ENCODE results near the gene FBP1. TPM values are rescaled to one million over a fixed set of nuclear protein-coding genes. Genes with fewer than 3 reads are reported as not detected.

The FBP1 gene
- total RNA-seq: 0.44 TPM in 1 of 2 replicates, not detected in the other

- DNase-seq (ENCODE audit: low read depth in 2 of 2): peak in 1 of 2 donors; percentile 13
These were observed at the start of gene FBP1 for GRCh38 chr9:94639061-94639998. FBP1 (minus strand) TSS chr9:94639518; CDS start chr9:94639310, 208 bp downstream.

- DNase-seq (ENCODE audit: low read depth in 2 of 2): no peak
These were observed 48.1 kb upstream of the FBP1 start for GRCh38 chr9:94687451-94687850.

GRCh38 chr9:94685359-94685758 lies 46.0 kb upstream of the FBP1 start:
- DNase-seq (ENCODE audit: low read depth in 2 of 2): no peak

DNA sequence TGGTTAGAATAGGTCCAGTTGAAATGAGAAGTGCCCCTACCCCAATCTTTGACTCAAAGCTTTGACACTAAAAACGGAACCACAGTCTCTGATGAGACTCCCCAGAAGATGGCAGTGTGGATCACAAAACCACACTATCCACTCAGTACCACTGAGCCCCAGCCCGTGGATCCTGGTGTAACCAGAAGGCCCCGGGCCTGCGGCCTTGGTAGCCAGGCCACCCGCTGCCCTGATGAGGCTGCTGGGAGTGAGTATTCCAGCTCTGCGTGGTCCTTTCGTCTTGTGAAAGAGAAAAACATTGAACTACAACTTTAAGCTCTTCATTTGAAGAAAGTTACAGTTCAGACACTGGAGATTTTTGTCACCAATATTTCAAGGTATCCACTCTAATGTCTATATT lies 42.2 kb upstream of the FBP1 start:
- DNase-seq (ENCODE audit: low read depth in 2 of 2): peak; percentile 74 to 84

GRCh38 chr9:94680621-94681020 lies 41.3 kb upstream of the FBP1 start:
- DNase-seq (ENCODE audit: low read depth in 2 of 2): no peak

DNA sequence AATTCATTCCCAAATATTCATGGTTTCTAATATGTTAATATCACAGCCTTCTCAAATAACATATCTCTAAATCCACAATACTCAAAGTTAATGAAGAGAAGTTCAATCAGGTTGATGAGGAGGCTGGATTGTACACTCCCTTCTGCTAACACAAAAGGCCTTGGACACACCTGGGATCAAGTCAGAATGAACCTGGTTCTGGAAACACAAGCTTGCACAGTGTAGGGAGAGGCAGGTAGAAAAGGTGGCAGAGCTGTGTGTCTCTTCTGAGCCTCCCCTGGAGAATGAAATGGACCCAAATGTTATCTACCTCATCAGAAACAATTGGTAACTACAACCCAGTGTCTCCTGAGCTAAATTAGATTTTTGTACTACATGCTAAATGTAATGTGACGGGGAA lies 40.7 kb upstream of the FBP1 start:
- no peak for DNase-seq (ENCODE audit: low read depth in 2 of 2)

- DNase-seq (ENCODE audit: low read depth in 2 of 2): no peak
These were observed 40.3 kb upstream of the FBP1 start for GRCh38 chr9:94679587-94679986.

DNA sequence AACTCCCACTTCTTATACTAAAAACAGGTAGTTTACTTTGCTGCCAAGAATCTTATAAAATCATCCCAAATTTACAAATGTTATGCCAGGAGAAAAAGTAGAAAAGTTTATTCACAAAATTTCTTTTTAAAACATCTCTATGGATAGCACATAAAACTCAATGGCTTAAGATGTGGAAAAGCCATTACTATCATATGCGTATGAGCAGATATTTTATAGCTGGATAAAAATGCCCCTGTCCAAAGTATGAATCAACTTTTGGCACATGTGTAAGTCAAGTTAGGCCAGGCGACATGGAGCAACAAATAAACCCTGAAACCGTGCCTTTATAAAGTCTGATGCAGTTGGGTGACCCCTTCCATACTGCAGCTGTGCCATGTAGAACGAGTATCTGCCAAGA lies 38.6 kb upstream of the FBP1 start:
- no peak for DNase-seq (ENCODE audit: low read depth in 2 of 2)

DNA sequence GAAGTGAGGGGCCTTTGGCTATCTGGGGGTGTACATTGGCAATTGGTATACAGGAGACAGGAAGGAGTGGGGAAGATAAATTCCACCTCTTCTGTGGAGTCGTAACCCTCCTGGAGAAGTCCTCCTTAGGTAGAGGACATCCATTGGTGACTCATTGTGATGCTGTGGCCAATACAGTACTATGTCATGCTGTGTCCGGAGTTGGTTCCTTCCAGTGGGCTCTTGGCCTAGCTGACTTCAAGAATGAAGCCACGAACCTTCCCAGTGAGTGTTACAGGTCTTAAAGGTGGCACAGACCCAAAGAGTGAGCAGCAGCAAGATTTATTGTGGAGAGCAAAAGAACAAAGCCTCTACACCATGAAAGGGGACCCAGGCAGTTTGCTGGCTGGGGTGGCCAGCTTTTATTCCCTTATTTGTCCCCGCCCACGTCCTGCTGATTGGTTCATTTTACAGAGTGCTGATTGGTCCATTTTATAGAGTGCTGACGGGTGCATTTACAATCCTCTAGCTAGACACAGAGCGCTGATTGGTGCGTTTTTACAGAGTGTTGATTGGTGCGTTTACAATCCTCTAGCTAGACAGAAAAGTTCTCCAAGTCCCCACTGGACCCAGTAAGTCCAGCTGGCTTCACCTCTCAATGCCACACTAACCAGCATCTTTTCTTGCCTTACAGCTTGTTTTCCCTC lies 37.3 kb upstream of the FBP1 start:
- no peak for DNase-seq (ENCODE audit: low read depth in 2 of 2)

- peak in 1 of 2 donors; percentile 8 for DNase-seq (ENCODE audit: low read depth in 2 of 2)
These were observed 35.9 kb upstream of the FBP1 start for GRCh38 chr9:94675008-94675881.

DNA sequence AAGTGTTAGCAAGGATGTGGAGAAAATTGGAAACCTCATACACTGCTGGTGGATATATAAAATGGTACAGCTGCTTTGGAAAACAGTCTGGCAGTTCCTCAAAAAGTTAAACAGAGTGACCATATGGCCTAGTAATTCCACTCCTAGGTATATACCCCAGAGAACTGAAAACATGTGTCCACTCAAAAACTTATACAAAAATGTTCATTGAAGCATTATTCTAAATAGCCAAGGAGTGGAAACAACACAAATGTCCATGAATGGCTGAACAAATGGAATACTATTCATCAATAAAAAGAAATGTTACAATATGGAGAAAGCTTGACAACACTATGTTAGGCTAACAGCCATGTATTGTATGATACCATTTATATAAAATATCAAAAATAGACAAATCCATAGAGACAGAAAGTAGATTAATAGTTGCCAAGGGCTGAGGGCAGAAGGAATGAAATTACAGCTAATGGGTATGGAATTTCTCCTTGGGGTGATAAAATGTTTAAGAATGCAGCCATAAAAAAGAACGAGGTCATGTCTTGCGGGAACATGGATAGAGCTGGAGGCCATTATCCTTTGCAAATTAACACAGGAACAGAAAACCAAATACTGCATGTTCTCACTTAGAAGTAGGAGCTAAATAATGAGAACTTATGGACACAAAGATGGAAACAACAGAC lies 33.6 kb upstream of the FBP1 start:
- DNase-seq (ENCODE audit: low read depth in 2 of 2): peak in 1 of 2 donors; percentile 29

GRCh38 chr9:94668928-94669729 lies 29.8 kb upstream of the FBP1 start:
- peak; percentile 60 to 69 for DNase-seq (ENCODE audit: low read depth in 2 of 2)

DNA sequence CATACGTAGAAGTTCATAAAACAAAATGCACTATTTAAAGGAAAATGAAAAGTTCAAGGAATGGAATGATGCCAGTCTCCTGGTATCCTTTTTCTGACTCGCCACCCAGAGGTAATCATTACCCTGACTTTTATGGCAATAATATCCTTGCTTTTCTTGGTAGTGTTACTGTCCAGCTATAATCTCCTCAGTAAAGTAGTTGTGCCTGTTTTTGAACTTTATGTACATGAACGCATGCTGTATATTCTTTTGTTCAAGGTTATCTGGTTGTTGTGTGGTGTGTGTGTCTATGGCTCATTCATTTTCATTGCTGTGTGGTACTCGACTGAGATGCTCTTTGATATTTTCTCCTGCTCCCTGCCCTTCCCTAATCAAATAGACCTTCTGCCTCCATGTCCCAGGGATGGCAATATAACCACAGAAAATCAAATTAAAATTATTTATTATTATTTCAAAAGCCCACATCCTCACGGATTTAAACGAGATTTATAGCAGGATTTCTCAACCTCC lies 29.2 kb upstream of the FBP1 start:
- DNase-seq (ENCODE audit: low read depth in 2 of 2): no peak

DNA sequence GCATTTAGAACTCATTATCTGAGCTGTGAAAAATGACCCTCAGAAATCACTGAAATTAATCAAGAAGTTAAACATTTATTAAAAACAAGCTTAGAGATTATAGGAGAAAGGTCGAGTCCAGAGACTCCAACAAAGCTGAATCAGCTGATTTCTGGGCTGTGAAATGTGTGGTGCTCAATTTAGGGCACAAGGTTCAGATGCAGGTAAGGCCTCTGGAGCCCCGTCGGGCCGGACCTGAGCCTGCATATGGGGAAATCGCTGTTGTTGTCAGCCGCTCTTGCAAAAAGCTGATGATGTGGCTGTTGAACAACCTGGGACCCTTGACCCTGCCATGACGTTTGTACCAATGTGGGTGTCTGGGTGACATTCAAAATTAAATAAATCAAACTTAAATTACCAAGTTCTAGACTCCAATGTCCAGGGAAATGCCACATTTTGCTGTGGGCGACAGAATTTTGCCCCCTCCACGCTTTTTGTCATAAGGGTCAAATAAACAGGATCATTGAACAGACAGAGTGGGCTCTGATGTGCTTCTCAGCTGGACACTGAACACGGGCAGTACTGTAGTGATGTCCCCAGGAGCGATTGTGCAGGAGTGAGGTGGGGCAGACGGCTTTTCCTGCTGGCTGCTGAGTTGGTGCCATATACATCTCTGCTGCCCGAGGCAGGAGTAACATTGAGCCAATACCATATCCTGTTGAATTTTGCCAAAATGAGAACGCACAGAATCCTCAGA lies 27.2 kb upstream of the FBP1 start:
- DNase-seq (ENCODE audit: low read depth in 2 of 2): no peak

GRCh38 chr9:94665613-94666012 lies 26.3 kb upstream of the FBP1 start:
- no peak for DNase-seq (ENCODE audit: low read depth in 2 of 2)

DNA sequence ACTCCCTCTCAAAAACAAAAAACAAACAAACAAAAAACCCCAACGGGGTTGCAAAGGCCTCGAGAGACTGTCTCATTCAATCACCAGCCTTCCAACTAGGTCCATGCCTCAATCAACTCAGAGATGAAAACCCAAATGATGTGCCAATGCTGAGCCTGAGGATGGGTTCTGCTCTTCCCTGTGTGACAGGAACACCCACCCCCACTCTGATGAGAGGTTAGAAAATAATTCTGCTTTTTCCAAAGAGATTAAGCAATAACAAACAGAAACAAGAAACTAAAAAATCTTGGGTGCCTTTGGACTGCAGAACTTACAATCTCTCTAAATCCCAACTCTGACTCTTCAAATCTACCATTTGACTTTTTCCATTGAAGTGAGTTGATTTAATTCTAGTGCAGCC lies 25.5 kb upstream of the FBP1 start:
- DNase-seq (ENCODE audit: low read depth in 2 of 2): no peak

DNA sequence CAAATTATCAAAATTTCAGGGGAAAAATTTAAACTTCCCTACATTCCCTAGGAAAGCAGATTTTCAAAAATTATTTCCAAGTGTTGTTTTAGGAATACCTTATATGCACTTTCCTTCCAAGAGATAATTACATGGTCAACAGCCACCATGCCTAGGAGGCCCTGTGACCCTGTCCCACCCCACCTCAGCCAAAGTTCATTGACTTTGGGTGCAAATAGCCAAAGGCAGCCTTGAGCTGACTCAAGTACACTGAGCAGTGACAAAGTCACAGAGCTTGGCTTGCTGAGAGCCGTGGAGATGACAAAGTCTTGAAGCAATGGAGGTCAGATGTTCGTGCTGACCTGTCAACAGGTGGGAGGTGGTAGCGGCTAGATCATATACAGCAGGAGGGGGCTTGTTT lies 24.3 kb upstream of the FBP1 start:
- no peak for DNase-seq (ENCODE audit: low read depth in 2 of 2)

- no peak for DNase-seq (ENCODE audit: low read depth in 2 of 2)
These were observed 23.8 kb upstream of the FBP1 start for GRCh38 chr9:94663140-94663539.

- DNase-seq (ENCODE audit: low read depth in 2 of 2): no peak
These were observed 17.9 kb upstream of the FBP1 start for GRCh38 chr9:94657021-94657725.
